ENCODE data around the gene LAMA3. TPM values are rescaled to one million over a fixed set of nuclear protein-coding genes. Genes with fewer than 3 reads are reported as not detected.

LAMA3 gene
- total and polyA plus RNA-seq, 10 of the 15 experiments (the other 5 are each of a cell fraction or from before 2014, with no cell fraction given): 0.37 to 6.5 (median 5.4) TPM

DNA sequence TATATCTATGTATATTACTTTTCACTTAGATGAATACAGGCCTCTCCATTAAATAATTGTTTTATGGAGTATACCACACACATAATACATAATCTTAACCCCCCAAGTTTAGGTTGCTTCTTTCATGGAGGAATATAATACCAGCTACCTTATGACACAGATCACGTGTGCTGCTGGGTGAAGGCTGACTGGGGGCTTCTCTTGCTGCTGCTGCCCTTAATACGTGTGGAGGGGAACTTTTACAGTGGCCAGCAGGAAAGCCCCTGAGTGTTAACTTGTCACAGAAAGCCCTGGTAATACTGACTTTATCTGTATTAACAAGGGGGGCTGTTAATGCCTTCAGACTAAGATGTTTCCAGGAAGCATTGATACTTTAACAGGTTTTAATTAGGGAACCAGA lies 63.1 kb downstream of the LAMA3 start:
- intact Hi-C loops (cut with micrococcal nuclease; ENCODE audit: unreplicated experiment) (no loop called here), in situ Hi-C loops (cut with MboI) (no loop called here)
- Histone ChIP-seq H3K9ac (ENCODE audit: control insufficient read depth, insufficient read depth, low read length) (no peak overlapping the region), H3K36me3 (ENCODE audit: control insufficient read depth in 2 of 2, insufficient read depth in 2 of 2, low read length in 1 of 2) (no peaks in the 10 kb centered on the region), H3K9me3 (replicated peaks; ENCODE audit: control insufficient read depth, insufficient read depth, low read length) (no peaks in the 10 kb centered on the region), H2AFZ (ENCODE audit: control insufficient read depth, low read depth, low read length) (no peak overlapping the region), H3K79me2 (ENCODE audit: control insufficient read depth, insufficient read depth, low read length) (no peaks in the 10 kb centered on the region), H3K27ac (ENCODE audit: control insufficient read depth, insufficient read depth) (no peak overlapping the region), H3K4me2 (ENCODE audit: control insufficient read depth, insufficient read depth) (no peak overlapping the region), H3K27me3 (replicated peaks in 1 of 2; ENCODE audit: control insufficient read depth in 2 of 2, insufficient read depth in 2 of 2, low read length in 1 of 2) (no peaks in the 10 kb centered on the region), H3K4me1 (ENCODE audit: control insufficient read depth, insufficient read depth, low read length) (no peaks in the 10 kb centered on the region), H4K20me1 (ENCODE audit: control insufficient read depth, insufficient read depth) (no peaks in the 10 kb centered on the region), H3K4me3 (no peak overlapping the region)
- DNase-seq (ENCODE audit: low read depth, low spot score) (no peak), FAIRE-seq (no peak), ATAC-seq (peak; percentile 84)
- ChIA-PET CTCF (interaction anchor here (0.9 kb wide), 1 partner anchor 18 kb away, joined by 3 read pairs; no protein-coding TSS in a partner anchor), SMC1A (ENCODE audit: uncharacterized antibody, unreplicated experiment) (interaction anchor here (1.1 to 2.4 kb wide), 5 partner anchors 9 to 89 kb away, joined by 3 to 7 read pairs (median 3); no protein-coding TSS in a partner anchor), RAD21 (ENCODE audit: unreplicated experiment) (interaction anchor here (1.2 kb wide), 1 partner anchor 49 kb away, joined by 5 read pairs; no protein-coding TSS in a partner anchor), POLR2A (no interaction called here)
- BruUV-seq (replicated peaks): no TSS peak
- TF ChIP-seq ZNF384 (IDR thresholded peaks at IDR 0.05; ENCODE audit: borderline replicate concordance, low read depth, low read length) (no peak), ZNF24 (IDR thresholded peaks at IDR 0.05) (no peak), TBL1XR1 (IDR thresholded peaks at IDR 0.05; ENCODE audit: low read depth, low read length) (no peak), BHLHE40 (IDR thresholded peaks at IDR 0.05; ENCODE audit: borderline replicate concordance in 1 of 2, low read depth in 2 of 2, low read length in 1 of 2) (peak; percentile 24 to 40; a peak in 1 of 4 replicates), IRF4 (IDR thresholded peaks at IDR 0.05; ENCODE audit: low read depth, low read length) (no peak), ZSCAN29 (IDR thresholded peaks at IDR 0.05) (no peak), SREBF1 (IDR thresholded peaks at IDR 0.05; ENCODE audit: low read length) (no peak), ZBED1 (IDR thresholded peaks at IDR 0.05; ENCODE audit: borderline replicate concordance) (no peak), RAD51 (IDR thresholded peaks at IDR 0.05) (peak; percentile 82)
- TF ChIP-seq, protein P1, sequence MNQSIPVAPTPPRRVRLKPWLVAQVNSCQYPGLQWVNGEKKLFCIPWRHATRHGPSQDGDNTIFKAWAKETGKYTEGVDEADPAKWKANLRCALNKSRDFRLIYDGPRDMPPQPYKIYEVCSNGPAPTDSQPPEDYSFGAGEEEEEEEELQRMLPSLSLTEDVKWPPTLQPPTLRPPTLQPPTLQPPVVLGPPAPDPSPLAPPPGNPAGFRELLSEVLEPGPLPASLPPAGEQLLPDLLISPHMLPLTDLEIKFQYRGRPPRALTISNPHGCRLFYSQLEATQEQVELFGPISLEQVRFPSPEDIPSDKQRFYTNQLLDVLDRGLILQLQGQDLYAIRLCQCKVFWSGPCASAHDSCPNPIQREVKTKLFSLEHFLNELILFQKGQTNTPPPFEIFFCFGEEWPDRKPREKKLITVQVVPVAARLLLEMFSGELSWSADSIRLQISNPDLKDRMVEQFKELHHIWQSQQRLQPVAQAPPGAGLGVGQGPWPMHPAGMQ (IDR thresholded peaks at IDR 0.05; ENCODE audit: borderline replicate concordance): no peak
- TF ChIP-seq, protein P2, sequence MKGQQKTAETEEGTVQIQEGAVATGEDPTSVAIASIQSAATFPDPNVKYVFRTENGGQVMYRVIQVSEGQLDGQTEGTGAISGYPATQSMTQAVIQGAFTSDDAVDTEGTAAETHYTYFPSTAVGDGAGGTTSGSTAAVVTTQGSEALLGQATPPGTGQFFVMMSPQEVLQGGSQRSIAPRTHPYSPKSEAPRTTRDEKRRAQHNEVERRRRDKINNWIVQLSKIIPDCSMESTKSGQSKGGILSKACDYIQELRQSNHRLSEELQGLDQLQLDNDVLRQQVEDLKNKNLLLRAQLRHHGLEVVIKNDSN (IDR thresholded peaks at IDR 0.05; ENCODE audit: borderline replicate concordance, extremely low read length, insufficient read depth, low read depth, low read length): peak; percentile 10
- TF ChIP-seq, protein P3, sequence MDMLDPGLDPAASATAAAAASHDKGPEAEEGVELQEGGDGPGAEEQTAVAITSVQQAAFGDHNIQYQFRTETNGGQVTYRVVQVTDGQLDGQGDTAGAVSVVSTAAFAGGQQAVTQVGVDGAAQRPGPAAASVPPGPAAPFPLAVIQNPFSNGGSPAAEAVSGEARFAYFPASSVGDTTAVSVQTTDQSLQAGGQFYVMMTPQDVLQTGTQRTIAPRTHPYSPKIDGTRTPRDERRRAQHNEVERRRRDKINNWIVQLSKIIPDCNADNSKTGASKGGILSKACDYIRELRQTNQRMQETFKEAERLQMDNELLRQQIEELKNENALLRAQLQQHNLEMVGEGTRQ (IDR thresholded peaks at IDR 0.05; ENCODE audit: borderline replicate concordance, low read depth, low read length): peak; percentile 34; the same call in 1 of the 2 replicates
- 21% methylated on average over 2 of the region's 2 CpGs for WGBS (ENCODE audit: insufficient coverage, insufficient replicate concordance, low lambda C conversion rate, missing lambda C conversion rate)

Data from GM12878 (cell line).